Calu3 (cell line): Measurements from ENCODE around the gene FOXL1. TPM values are rescaled to one million over a fixed set of nuclear protein-coding genes. Genes with fewer than 3 reads are reported as not detected.

Experiments used
- BruUV-seq: library from RNA; stranded (reverse); fragments of 400-500 nt; replicated peaks from 2 replicates; lab custom pipeline; 2021; lab: Mats Ljungman, UMichigan
- CTCF ChIA-PET: fragments of 300-600 bp; sonication (Branson Sonifier 250); formaldehyde crosslinking; loops from one replicate; lab custom pipeline; 2022; ENCODE audit warnings: antibody characterized with exemption; lab: Charles Lee
- DNase-seq: peaks from one replicate; pipeline ENCODE4 v3.0.0; 2022
- H3K27ac Mint-ChIP-seq: one replicate; pipeline ENCODE4 v1.8.0; 2022; ENCODE audit warnings: mixed read lengths; ENCODE audit not compliant: unreplicated experiment
- H3K27me3 Mint-ChIP-seq: one replicate; pipeline ENCODE4 v1.8.0; 2022; ENCODE audit warnings: mixed read lengths; ENCODE audit not compliant: unreplicated experiment
- H3K36me3 Mint-ChIP-seq: one replicate; pipeline ENCODE4 v1.8.0; 2022; ENCODE audit warnings: mild to moderate bottlenecking, moderate library complexity, mixed read lengths; ENCODE audit not compliant: insufficient read depth, unreplicated experiment
- H3K4me1 Mint-ChIP-seq: one replicate; pipeline ENCODE4 v1.8.0; 2022; ENCODE audit warnings: mild to moderate bottlenecking, low read depth, mixed read lengths; ENCODE audit not compliant: unreplicated experiment
- H3K4me3 Mint-ChIP-seq: one replicate; pipeline ENCODE4 v1.8.0; 2022; ENCODE audit warnings: mild to moderate bottlenecking, low read depth, moderate library complexity, mixed read lengths; ENCODE audit not compliant: unreplicated experiment
- H3K9me3 Mint-ChIP-seq: one replicate; pipeline ENCODE4 v1.8.0; 2022; ENCODE audit warnings: low read depth, mixed read lengths; ENCODE audit not compliant: unreplicated experiment
- CTCF ChIP-seq: fragments of 200-600 bp; IDR thresholded peaks from one replicate; pipeline ENCODE4 v1.8.0; 2022; ENCODE audit warnings: antibody characterized with exemption; ENCODE audit not compliant: unreplicated experiment
- intact Hi-C: fragments of 100-400 bp; cut with micrococcal nuclease; formaldehyde crosslinking; loops from one replicate; pipeline ENCODE4 v1.10.0; 2022; ENCODE audit not compliant: unreplicated experiment
- total RNA-seq: library from RNA; stranded (reverse); gene quantifications from 2 replicates; pipeline ENCODE4 v1.2.3, GENCODE V29; 2022

Gene FOXL1
- total RNA-seq, 1 experiment from 2014 or later: 13.3 TPM

GRCh38 chr16:86534779-86535615 lies 43.4 kb upstream of the FOXL1 start:
- no TSS peak for BruUV-seq
- intact Hi-C loops: no loop called here
- Mint-ChIP-seq H3K4me3 (no peak overlapping the region), H3K27me3 (no peaks in the 10 kb centered on the region), H3K36me3 (peaks cover 15% of the 10 kb centered on the region), H3K9me3 (peaks cover under 1% of the 10 kb centered on the region), H3K4me1 (no peaks in the 10 kb centered on the region), H3K27ac (no peak overlapping the region)
- TF ChIP-seq CTCF: no peak
- DNase-seq: no peak
- CTCF ChIA-PET: no interaction called here

- no peaks in the 10 kb centered on the region for H3K27me3 Mint-ChIP-seq
- TF ChIP-seq CTCF: no peak
- DNase-seq: no peak
- H3K4me1 Mint-ChIP-seq: no peaks in the 10 kb centered on the region
- no peak overlapping the region for H3K27ac Mint-ChIP-seq
- BruUV-seq: no TSS peak
- CTCF ChIA-PET: no interaction called here
- no peaks in the 10 kb centered on the region for H3K9me3 Mint-ChIP-seq
- intact Hi-C loops: no loop called here
- H3K4me3 Mint-ChIP-seq: no peak overlapping the region
- H3K36me3 Mint-ChIP-seq: peaks cover 28% of the 10 kb centered on the region
Measured at GRCh38 chr16:86536621-86537020, 41.7 kb upstream of the FOXL1 start.

- peaks cover 28% of the 10 kb centered on the region for H3K36me3 Mint-ChIP-seq
- no peaks in the 10 kb centered on the region for H3K9me3 Mint-ChIP-seq
- intact Hi-C loops: no loop called here
- no peaks in the 10 kb centered on the region for H3K27me3 Mint-ChIP-seq
- H3K4me3 Mint-ChIP-seq: no peak overlapping the region
- H3K27ac Mint-ChIP-seq: no peak overlapping the region
- DNase-seq: no peak
- BruUV-seq: no TSS peak
- H3K4me1 Mint-ChIP-seq: no peaks in the 10 kb centered on the region
- TF ChIP-seq CTCF: no peak
- CTCF ChIA-PET: no interaction called here
Measured at GRCh38 chr16:86537486-86537885, 40.9 kb upstream of the FOXL1 start.

- Mint-ChIP-seq H3K4me1 (no peaks in the 10 kb centered on the region), H3K27me3 (no peaks in the 10 kb centered on the region), H3K4me3 (no peak overlapping the region), H3K9me3 (no peaks in the 10 kb centered on the region), H3K36me3 (peaks cover 31% of the 10 kb centered on the region), H3K27ac (no peak overlapping the region)
- intact Hi-C loops: no loop called here
- TF ChIP-seq CTCF: no peak
- no peak for DNase-seq
- CTCF ChIA-PET: no interaction called here
- BruUV-seq: no TSS peak
Measured at GRCh38 chr16:86538196-86538780, 40.1 kb upstream of the FOXL1 start.
